ENCODE data around the gene SDK2.

Gene SDK2

GRCh38 chr17:73571511-73572130, 72.6 kb downstream of the SDK2 start:
- H3K36me3 ChIP-seq (ENCODE audit: control insufficient read depth, insufficient read depth, low read length) = no peaks in the 10 kb centered on the region
- no peak overlapping the region for H3K4me3 ChIP-seq (ENCODE audit: low read length)
- H3K9ac ChIP-seq (ENCODE audit: low read length) = no peak overlapping the region
- H3K4me1 ChIP-seq (ENCODE audit: control insufficient read depth, insufficient read depth, low read length) = no peaks in the 10 kb centered on the region
- no peaks in the 10 kb centered on the region for H3K9me3 ChIP-seq (ENCODE audit: control insufficient read depth, low read length)
- H3K27me3 ChIP-seq (ENCODE audit: control insufficient read depth, insufficient read depth, low read length) = no peaks in the 10 kb centered on the region

GRCh38 chr17:73569762-73570319, 74.4 kb downstream of the SDK2 start:
- H3K4me3 ChIP-seq (ENCODE audit: low read length) = no peak overlapping the region
- no peaks in the 10 kb centered on the region for H3K4me1 ChIP-seq (ENCODE audit: control insufficient read depth, insufficient read depth, low read length)
- no peaks in the 10 kb centered on the region for H3K27me3 ChIP-seq (ENCODE audit: control insufficient read depth, insufficient read depth, low read length)
- H3K36me3 ChIP-seq (ENCODE audit: control insufficient read depth, insufficient read depth, low read length) = no peaks in the 10 kb centered on the region
- H3K9ac ChIP-seq (ENCODE audit: low read length) = no peak overlapping the region
- H3K9me3 ChIP-seq (ENCODE audit: control insufficient read depth, low read length) = no peaks in the 10 kb centered on the region

GRCh38 chr17:73568934-73569333, 75.3 kb downstream of the SDK2 start:
- Histone ChIP-seq H3K9me3 (ENCODE audit: control insufficient read depth, low read length) (no peaks in the 10 kb centered on the region), H3K4me1 (ENCODE audit: control insufficient read depth, insufficient read depth, low read length) (no peaks in the 10 kb centered on the region), H3K4me3 (ENCODE audit: low read length) (no peak overlapping the region), H3K27me3 (ENCODE audit: control insufficient read depth, insufficient read depth, low read length) (no peaks in the 10 kb centered on the region), H3K36me3 (ENCODE audit: control insufficient read depth, insufficient read depth, low read length) (no peaks in the 10 kb centered on the region), H3K9ac (ENCODE audit: low read length) (no peak overlapping the region)

- Histone ChIP-seq H3K9ac (ENCODE audit: low read length) (no peak overlapping the region), H3K4me3 (ENCODE audit: low read length) (no peak overlapping the region), H3K36me3 (ENCODE audit: control insufficient read depth, insufficient read depth, low read length) (no peaks in the 10 kb centered on the region), H3K27me3 (ENCODE audit: control insufficient read depth, insufficient read depth, low read length) (no peaks in the 10 kb centered on the region), H3K4me1 (ENCODE audit: control insufficient read depth, insufficient read depth, low read length) (no peaks in the 10 kb centered on the region), H3K9me3 (ENCODE audit: control insufficient read depth, low read length) (no peaks in the 10 kb centered on the region)
Observed at GRCh38 chr17:73566905-73567782, 77.1 kb downstream of the SDK2 start.

GRCh38 chr17:73564843-73565242, 79.4 kb downstream of the SDK2 start:
- no peaks in the 10 kb centered on the region for H3K4me1 ChIP-seq (ENCODE audit: control insufficient read depth, insufficient read depth, low read length)
- H3K36me3 ChIP-seq (ENCODE audit: control insufficient read depth, insufficient read depth, low read length) = no peaks in the 10 kb centered on the region

GRCh38 chr17:73562896-73563295, 81.3 kb downstream of the SDK2 start:
- H3K9ac ChIP-seq (ENCODE audit: low read length) = no peak overlapping the region
- H3K27me3 ChIP-seq (ENCODE audit: control insufficient read depth, insufficient read depth, low read length) = peaks cover 8% of the 10 kb centered on the region
- H3K36me3 ChIP-seq (ENCODE audit: control insufficient read depth, insufficient read depth, low read length) = no peaks in the 10 kb centered on the region
- H3K4me1 ChIP-seq (ENCODE audit: control insufficient read depth, insufficient read depth, low read length) = no peaks in the 10 kb centered on the region
- no peak overlapping the region for H3K4me3 ChIP-seq (ENCODE audit: low read length)
- H3K9me3 ChIP-seq (ENCODE audit: control insufficient read depth, low read length) = no peaks in the 10 kb centered on the region

More at GRCh38 chr17:73564843-73565242, 79.4 kb downstream of the SDK2 start:
- no peaks in the 10 kb centered on the region for H3K27me3 ChIP-seq (ENCODE audit: control insufficient read depth, insufficient read depth, low read length)
- H3K9me3 ChIP-seq (ENCODE audit: control insufficient read depth, low read length) = no peaks in the 10 kb centered on the region
- H3K4me3 ChIP-seq (ENCODE audit: low read length) = no peak overlapping the region
- H3K9ac ChIP-seq (ENCODE audit: low read length) = no peak overlapping the region

GRCh38 chr17:73561111-73561510, 83.1 kb downstream of the SDK2 start:
- H3K9ac ChIP-seq (ENCODE audit: low read length) = no peak overlapping the region
- H3K27me3 ChIP-seq (ENCODE audit: control insufficient read depth, insufficient read depth, low read length) = peaks cover 8% of the 10 kb centered on the region
- H3K4me1 ChIP-seq (ENCODE audit: control insufficient read depth, insufficient read depth, low read length) = no peaks in the 10 kb centered on the region
- H3K9me3 ChIP-seq (ENCODE audit: control insufficient read depth, low read length) = no peaks in the 10 kb centered on the region
- H3K4me3 ChIP-seq (ENCODE audit: low read length) = no peak overlapping the region
- no peaks in the 10 kb centered on the region for H3K36me3 ChIP-seq (ENCODE audit: control insufficient read depth, insufficient read depth, low read length)

GRCh38 chr17:73560661-73561060, 83.6 kb downstream of the SDK2 start:
- Histone ChIP-seq H3K9ac (ENCODE audit: low read length) (no peak overlapping the region), H3K4me3 (ENCODE audit: low read length) (no peak overlapping the region), H3K9me3 (ENCODE audit: control insufficient read depth, low read length) (no peaks in the 10 kb centered on the region), H3K27me3 (ENCODE audit: control insufficient read depth, insufficient read depth, low read length) (peaks cover 8% of the 10 kb centered on the region), H3K4me1 (ENCODE audit: control insufficient read depth, insufficient read depth, low read length) (no peaks in the 10 kb centered on the region), H3K36me3 (ENCODE audit: control insufficient read depth, insufficient read depth, low read length) (no peaks in the 10 kb centered on the region)

- Histone ChIP-seq H3K4me3 (ENCODE audit: low read length) (no peak overlapping the region), H3K9ac (ENCODE audit: low read length) (no peak overlapping the region), H3K27me3 (ENCODE audit: control insufficient read depth, insufficient read depth, low read length) (peaks cover 8% of the 10 kb centered on the region), H3K36me3 (ENCODE audit: control insufficient read depth, insufficient read depth, low read length) (no peaks in the 10 kb centered on the region), H3K9me3 (ENCODE audit: control insufficient read depth, low read length) (no peaks in the 10 kb centered on the region), H3K4me1 (ENCODE audit: control insufficient read depth, insufficient read depth, low read length) (no peaks in the 10 kb centered on the region)
Observed at GRCh38 chr17:73559532-73559931, 84.7 kb downstream of the SDK2 start.

- Histone ChIP-seq H3K36me3 (ENCODE audit: control insufficient read depth, insufficient read depth, low read length) (no peaks in the 10 kb centered on the region), H3K4me3 (ENCODE audit: low read length) (no peak overlapping the region), H3K9ac (ENCODE audit: low read length) (no peak overlapping the region), H3K27me3 (ENCODE audit: control insufficient read depth, insufficient read depth, low read length) (peaks cover 8% of the 10 kb centered on the region), H3K4me1 (ENCODE audit: control insufficient read depth, insufficient read depth, low read length) (no peaks in the 10 kb centered on the region), H3K9me3 (ENCODE audit: control insufficient read depth, low read length) (no peaks in the 10 kb centered on the region)
Observed at GRCh38 chr17:73555199-73555960, 88.9 kb downstream of the SDK2 start.

GRCh38 chr17:73554498-73554897, 89.7 kb downstream of the SDK2 start:
- Histone ChIP-seq H3K27me3 (ENCODE audit: control insufficient read depth, insufficient read depth, low read length) (peaks cover 8% of the 10 kb centered on the region), H3K9ac (ENCODE audit: low read length) (no peak overlapping the region), H3K4me1 (ENCODE audit: control insufficient read depth, insufficient read depth, low read length) (no peaks in the 10 kb centered on the region), H3K9me3 (ENCODE audit: control insufficient read depth, low read length) (no peaks in the 10 kb centered on the region), H3K4me3 (ENCODE audit: low read length) (no peak overlapping the region), H3K36me3 (ENCODE audit: control insufficient read depth, insufficient read depth, low read length) (no peaks in the 10 kb centered on the region)

- Histone ChIP-seq H3K9ac (ENCODE audit: low read length) (no peak overlapping the region), H3K27me3 (ENCODE audit: control insufficient read depth, insufficient read depth, low read length) (peaks cover 4% of the 10 kb centered on the region), H3K9me3 (ENCODE audit: control insufficient read depth, low read length) (no peaks in the 10 kb centered on the region), H3K36me3 (ENCODE audit: control insufficient read depth, insufficient read depth, low read length) (no peaks in the 10 kb centered on the region), H3K4me3 (ENCODE audit: low read length) (no peak overlapping the region), H3K4me1 (ENCODE audit: control insufficient read depth, insufficient read depth, low read length) (no peaks in the 10 kb centered on the region)
Observed at GRCh38 chr17:73553311-73553710, 90.9 kb downstream of the SDK2 start.

Measured in mucosa of stomach (tissue), 1 donor.